Measurements from ENCODE around the gene SRRD. TPM values are rescaled to one million over a fixed set of nuclear protein-coding genes. Genes with fewer than 3 reads are reported as not detected.

The SRRD gene
- total and polyA plus RNA-seq, 2 of the 8 experiments (the other 6 are each of a cell fraction or from before 2014, with no cell fraction given): 17.1 to 25.3 TPM

DNA sequence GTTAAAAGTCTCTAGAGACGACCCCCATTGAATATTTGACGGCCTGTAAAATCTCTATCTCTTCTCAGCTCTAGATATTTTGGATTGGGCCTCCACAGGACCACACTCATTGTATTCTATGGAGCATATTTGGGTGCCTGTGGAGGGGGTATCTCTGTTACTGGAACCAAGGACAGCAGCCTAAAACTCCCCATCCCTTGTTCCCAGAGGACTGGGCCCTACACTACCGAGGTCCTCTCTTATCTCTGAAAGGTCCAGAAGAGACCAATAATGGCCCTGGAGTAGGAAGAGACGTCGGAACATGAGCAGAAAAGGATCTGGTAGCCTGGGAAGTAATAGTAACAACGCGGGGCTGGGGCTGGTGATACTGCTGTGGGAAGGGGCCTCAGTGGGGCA, 636 bp upstream of the SRRD start:
- no peaks in the 10 kb centered on the region for H3K9me3 ChIP-seq (ENCODE audit: insufficient read depth in 2 of 2, low read depth in 1 of 2, low read length in 1 of 2)
- H3K4me3 ChIP-seq (ENCODE audit: extremely low read depth in 1 of 4, insufficient read depth in 2 of 4, low read depth in 3 of 4, low read length in 4 of 4): peak overlapping the region; percentile 77 to 99 (median 90)
- ChIA-PET POLR2A (ENCODE audit: partially characterized antibody) (interaction anchor here (0.6 to 3.3 kb wide), 22 partner anchors 8 to 182 kb away, joined by 3 to 27 read pairs (median 5); partner anchors contain the start of gene TFIP11), CTCF (ENCODE audit: partially characterized antibody) (interaction anchor here (1.1 to 2.8 kb wide), 4 partner anchors 22 to 183 kb away, joined by 3 to 18 read pairs (median 4); no protein-coding TSS in a partner anchor)
- H3K4me1 ChIP-seq (replicated peaks in 1 of 4; ENCODE audit: control insufficient read depth in 3 of 4, insufficient read depth in 4 of 4, low read length in 3 of 4): peaks cover 0 to 14% (median 6%) of the 10 kb centered on the region in 4 experiments; a peak in 5 of 7 replicates
- H3K79me1 ChIP-seq (ENCODE audit: low read depth, low read length): peaks cover 6% of the 10 kb centered on the region; the same call in 1 of the 2 replicates
- no peak overlapping the region for H2AK5ac ChIP-seq (ENCODE audit: low read depth, low read length)
- H4K20me1 ChIP-seq (replicated peaks in 1 of 2; ENCODE audit: control insufficient read depth in 1 of 2, insufficient read depth in 2 of 2, low read length in 2 of 2): peaks cover 0 to 2% of the 10 kb centered on the region in 2 experiments
- 0 out of 2 replicates have a peak overlapping the region, but pooled peaks have one; percentile 13 for H3K18ac ChIP-seq (ENCODE audit: extremely low read depth, low read length)
- no peak overlapping the region for H2BK120ac ChIP-seq (replicated peaks; ENCODE audit: low read depth, low read length)
- no peak overlapping the region for H3K23ac ChIP-seq (ENCODE audit: insufficient read length)
- peaks cover 2 to 8% (median 4%) of the 10 kb centered on the region in 4 experiments; a peak in 6 of 8 replicates for H3K36me3 ChIP-seq (ENCODE audit: control insufficient read depth in 2 of 4, insufficient read depth in 4 of 4, low read length in 3 of 4)
- peak overlapping the region; percentile 45 for H4K5ac ChIP-seq (ENCODE audit: insufficient read length, low read depth, low read length)
- H3K4ac ChIP-seq (replicated peaks; ENCODE audit: insufficient read length, low read depth, low read length): no peak overlapping the region
- H4K91ac ChIP-seq (replicated peaks; ENCODE audit: insufficient read length, low read length): peak overlapping the region; percentile 71
- no peak overlapping the region for H2BK15ac ChIP-seq (ENCODE audit: low read length)
- H2BK20ac ChIP-seq (ENCODE audit: low read length): no peak overlapping the region
- H3K27ac ChIP-seq (ENCODE audit: low read depth, low read length): peak overlapping the region; percentile 76
- peak overlapping the region; percentile 87 to 96 for H3K4me2 ChIP-seq (ENCODE audit: insufficient read depth in 1 of 2, low read depth in 2 of 2, low read length in 2 of 2)
- peak overlapping the region; percentile 82 to 90 (median 87) for H3K9ac ChIP-seq (replicated peaks in 1 of 4; ENCODE audit: extremely low read depth in 1 of 4, low read depth in 3 of 4, low read length in 3 of 4)
- peaks cover 11% of the 10 kb centered on the region for H3K23me2 ChIP-seq (ENCODE audit: low read depth, low read length)
- H2AFZ ChIP-seq (ENCODE audit: low read length): no peak overlapping the region; the same call in 1 of the 2 replicates
- FAIRE-seq: no peak
- H2BK5ac ChIP-seq (ENCODE audit: low read depth, low read length): peak overlapping the region; percentile 41
- H3K27me3 ChIP-seq (replicated peaks in 1 of 4; ENCODE audit: control insufficient read depth in 3 of 4, extremely low read depth in 1 of 4, insufficient read depth in 3 of 4, low read length in 3 of 4): no peaks in the 10 kb centered on the region; a peak in 1 of 7 replicates
- DNase-seq (ENCODE audit: low read depth in 1 of 2, low spot score in 2 of 2): no peak
- 15% methylated on average over 7 of the region's 7 CpGs; no CpG with 5 or more reads in 1 of the 2 experiments for WGBS, 2 experiments (ENCODE audit: extremely low coverage in 1 of 2, insufficient coverage in 1 of 2, insufficient read length in 1 of 2, insufficient replicate concordance in 2 of 2, low coverage in 1 of 2, low lambda C conversion rate in 2 of 2, missing lambda C conversion rate in 1 of 2)
- H3K56ac ChIP-seq (replicated peaks; ENCODE audit: insufficient read length, low read depth, low read length): peak overlapping the region; percentile 78
- H2BK12ac ChIP-seq (ENCODE audit: low read depth, low read length): no peak overlapping the region
- H3K14ac ChIP-seq (ENCODE audit: insufficient read length): no peak overlapping the region
- H3K79me2 ChIP-seq (ENCODE audit: control insufficient read depth in 1 of 2, insufficient read depth in 2 of 2, low read length in 2 of 2): peaks cover 12 to 62% of the 10 kb centered on the region in 2 experiments
- peak overlapping the region; percentile 99 for H4K8ac ChIP-seq (ENCODE audit: extremely low read depth, insufficient read depth, low read length)
- TF ChIP-seq CTBP2 (IDR thresholded peaks at IDR 0.05; ENCODE audit: borderline replicate concordance, insufficient read depth, insufficient read length, low read length) (no peak), KDM4A (IDR thresholded peaks at IDR 0.05; ENCODE audit: low read depth, low read length, severe bottlenecking) (no peak), CHD2 (IDR thresholded peaks at IDR 0.05; ENCODE audit: low read length) (no peak), YY1 (IDR thresholded peaks at IDR 0.05; ENCODE audit: low read depth, low read length) (no peak), TCF12 (IDR thresholded peaks at IDR 0.05; ENCODE audit: low read depth, low read length) (no peak), CREB1 (IDR thresholded peaks at IDR 0.05) (no peak)
